Tibial nerve (tissue), 3 donors: Measurements from ENCODE around the gene AKT3.

Source experiments
- CTCF ChIP-seq, 5 experiments: fragments of 200-600 bp in 3 of 5; fragments of 450-650 bp in 2 of 5; sonication (generic) in 3 of 5; IDR thresholded peaks; one replicate each; pipeline ENCODE4 v1.5.1; 2016 to 2019; ENCODE audit warnings: antibody characterized with exemption in 5 of 5, mild to moderate bottlenecking in 3 of 5, moderate library complexity in 2 of 5
- POLR2A ChIP-seq, 2 donors: fragments of 450-650 bp; IDR thresholded peaks; one replicate each; pipeline ENCODE4 v1.6.1; 2017; ENCODE audit warnings: antibody characterized with exemption in 2 of 2, mild to moderate bottlenecking in 2 of 2, moderate library complexity in 2 of 2

DNA sequence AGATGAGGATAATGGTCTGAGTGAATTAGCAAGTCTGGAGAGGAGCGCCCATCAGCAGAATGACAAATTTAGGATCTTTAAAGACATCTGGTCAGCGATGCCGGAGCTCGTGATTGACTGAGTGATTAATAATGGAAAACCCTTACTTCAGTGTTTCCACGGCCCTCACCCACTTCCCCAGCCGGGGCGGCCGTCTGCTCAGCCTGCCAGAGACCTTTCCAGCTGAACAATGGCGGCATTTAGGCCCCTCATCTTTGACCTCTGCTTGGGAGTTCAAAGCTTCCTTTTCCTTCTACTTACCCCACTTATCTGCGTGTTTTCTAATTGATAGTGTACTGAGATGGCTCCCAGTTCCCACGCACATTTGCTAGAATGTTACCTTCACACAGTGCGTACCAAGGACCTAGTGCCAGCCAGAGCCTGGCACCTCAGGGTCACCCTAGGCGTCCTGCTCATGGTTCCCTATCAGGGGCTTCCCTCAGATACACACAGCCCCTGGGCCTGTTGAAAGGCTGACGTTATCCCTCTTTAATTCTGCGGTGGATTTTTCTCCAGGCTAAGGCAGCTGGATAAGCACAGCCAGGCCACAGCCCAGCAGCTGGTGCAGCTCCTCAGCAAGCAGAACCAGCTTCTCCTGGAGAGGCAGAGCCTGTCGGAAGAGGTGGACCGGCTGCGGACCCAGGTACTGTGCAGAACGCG, 361.4 kb downstream of the AKT3 start:
- TF ChIP-seq CTCF (IDR thresholded peaks at IDR 0.05) = no peak
- no peak for TF ChIP-seq POLR2A (IDR thresholded peaks at IDR 0.05)
